ENCODE results near the gene PRELID3B. TPM values are rescaled to one million over a fixed set of nuclear protein-coding genes. Genes with fewer than 3 reads are reported as not detected.

PRELID3B gene
- total RNA-seq, 2 experiments from 2014 or later: 148 to 196 TPM

DNA sequence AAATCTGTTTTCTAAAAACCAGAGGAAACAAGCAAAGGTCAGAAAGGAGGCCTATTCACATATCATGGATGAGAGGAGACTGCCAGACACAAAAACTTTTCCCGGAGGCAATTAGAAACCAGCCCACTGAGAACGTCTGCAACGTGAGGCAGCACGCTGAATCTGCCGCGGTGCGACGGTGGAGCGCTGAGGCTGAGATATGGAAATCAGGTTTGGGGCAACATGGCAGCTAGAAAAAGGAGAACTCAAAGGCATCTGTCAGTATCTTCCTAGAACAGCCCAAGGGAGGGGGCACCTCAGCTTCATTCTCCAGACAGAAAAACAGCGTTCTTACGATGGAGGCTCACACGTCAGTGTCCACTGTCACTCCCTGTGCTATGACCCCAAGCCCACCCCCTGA lies 5.2 kb downstream of the PRELID3B start:
- peaks cover 69% of the 10 kb centered on the region for H3K4me1 Mint-ChIP-seq
- peaks cover 59% of the 10 kb centered on the region for H3K36me3 Mint-ChIP-seq (ENCODE audit: low read depth)
- no peaks in the 10 kb centered on the region for H3K9me3 Mint-ChIP-seq (ENCODE audit: low read depth)
- H3K27me3 Mint-ChIP-seq: no peaks in the 10 kb centered on the region
- no peak overlapping the region for H3K4me3 Mint-ChIP-seq
- ChIA-PET CTCF (interaction anchor here (0.9 kb wide), 1 partner anchor 9 kb away, joined by 3 read pairs; no protein-coding TSS in a partner anchor), POLR2A (no interaction called here)
- ATAC-seq: no peak
- intact Hi-C loops (cut with DNase I, micrococcal nuclease): no loop called here
- peak overlapping the region; percentile 84 for H3K27ac Mint-ChIP-seq
- DNase-seq: no peak

- CTCF ChIA-PET: interaction anchor here (2.0 kb wide), 1 partner anchor 172 kb away, joined by 5 read pairs; no protein-coding TSS in a partner anchor
- ATAC-seq: no peak
- H3K36me3 Mint-ChIP-seq (ENCODE audit: low read depth): peaks cover 61% of the 10 kb centered on the region
- H3K4me3 Mint-ChIP-seq: no peak overlapping the region
- H3K27ac Mint-ChIP-seq: peak overlapping the region; percentile 49
- no peaks in the 10 kb centered on the region for H3K27me3 Mint-ChIP-seq
- H3K9me3 Mint-ChIP-seq (ENCODE audit: low read depth): no peaks in the 10 kb centered on the region
- peaks cover 68% of the 10 kb centered on the region for H3K4me1 Mint-ChIP-seq
- POLR2A ChIA-PET: no interaction called here
- intact Hi-C loops (cut with DNase I, micrococcal nuclease): no loop called here
- DNase-seq: no peak
Measured at GRCh38 chr20:59035381-59035780, 7.2 kb downstream of the PRELID3B start.

DNA sequence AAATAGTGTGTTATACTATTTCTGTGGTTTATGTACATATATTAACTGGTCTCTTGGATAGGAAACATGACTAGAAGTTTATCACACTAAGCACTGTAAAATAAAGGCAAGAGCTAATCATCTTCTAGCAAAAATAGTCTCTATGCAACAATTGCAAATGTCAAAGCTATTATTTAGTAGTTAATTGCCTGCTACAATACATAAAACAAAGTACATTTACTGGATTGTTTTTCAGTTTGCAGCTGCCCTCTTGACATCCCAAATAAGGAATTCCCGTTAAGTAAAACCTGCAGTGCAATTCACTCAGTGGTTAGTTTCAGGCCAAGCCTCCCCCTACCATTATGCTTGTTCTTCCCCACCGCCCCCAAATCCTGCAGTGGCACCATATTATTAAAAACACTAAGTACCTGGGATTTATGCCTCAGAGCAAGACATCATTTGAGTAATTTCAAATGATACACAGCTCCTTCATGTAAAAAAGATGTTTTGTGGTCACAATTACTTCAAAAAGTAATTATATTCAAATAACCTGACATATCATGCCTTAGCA lies 8.9 kb downstream of the PRELID3B start:
- Mint-ChIP-seq H3K4me1 (peaks cover 69% of the 10 kb centered on the region), H3K27ac (peak overlapping the region; percentile 34), H3K9me3 (ENCODE audit: low read depth) (no peaks in the 10 kb centered on the region), H3K4me3 (peak overlapping the region; percentile 3), H3K27me3 (no peaks in the 10 kb centered on the region), H3K36me3 (ENCODE audit: low read depth) (peaks cover 65% of the 10 kb centered on the region)
- intact Hi-C loops (cut with DNase I, micrococcal nuclease): loop anchor here (2.0 to 5.0 kb wide), 7 partner anchors 39 to 1641 kb away; partner anchors contain the start of genes NELFCD (in 1 of the 2) and RBM38 (in 1 of the 2)
- POLR2A ChIA-PET: interaction anchor here (0.6 to 0.7 kb wide), 2 partner anchors 12 to 90 kb away, joined by 4 to 5 read pairs; no protein-coding TSS in a partner anchor
- DNase-seq (no peak), ATAC-seq (no peak)
- CTCF ChIA-PET: interaction anchor here (0.7 to 2.0 kb wide), 6 partner anchors 8 to 383 kb away, joined by 3 to 5 read pairs (median 4); partner anchors contain the start of gene STX16

- ATAC-seq (no peak), DNase-seq (no peak)
- POLR2A ChIA-PET: interaction anchor here (0.6 to 1.5 kb wide), 3 partner anchors 10 to 381 kb away, joined by 3 to 16 read pairs (median 4); partner anchors contain the start of gene PRELID3B
- Mint-ChIP-seq H3K4me3 (peak overlapping the region; percentile 87), H3K4me1 (peaks cover 73% of the 10 kb centered on the region), H3K9me3 (ENCODE audit: low read depth) (no peaks in the 10 kb centered on the region), H3K27me3 (no peaks in the 10 kb centered on the region), H3K27ac (peak overlapping the region; percentile 94), H3K36me3 (ENCODE audit: low read depth) (peaks cover 70% of the 10 kb centered on the region)
- intact Hi-C loops (cut with DNase I, micrococcal nuclease): loop anchor here (2.0 to 5.0 kb wide), 7 partner anchors 39 to 1641 kb away; partner anchors contain the start of genes NELFCD (in 1 of the 2) and RBM38 (in 1 of the 2)
- CTCF ChIA-PET: interaction anchor here (1.2 to 1.7 kb wide), 2 partner anchors 11 to 382 kb away, joined by 4 to 6 read pairs; partner anchors contain the start of gene STX16
Measured at GRCh38 chr20:59033093-59033492, 9.5 kb downstream of the PRELID3B start.

DNA sequence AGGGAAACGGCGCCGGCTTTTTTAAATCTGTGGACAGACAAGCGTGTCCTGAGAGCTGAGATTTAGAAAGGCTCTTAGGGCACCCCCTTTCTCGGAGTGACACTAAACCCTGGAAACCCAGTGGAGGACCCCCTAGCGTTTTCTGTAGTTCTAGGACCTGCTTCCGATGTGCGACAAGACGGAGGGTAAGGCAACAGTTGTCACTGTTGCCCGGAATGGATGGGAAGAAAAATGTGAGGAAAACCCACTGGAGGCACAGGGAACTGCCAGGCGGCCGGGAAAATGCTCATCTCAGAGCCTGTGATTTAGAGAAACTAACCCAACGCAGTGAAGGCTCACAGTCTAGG lies 9.9 kb downstream of the PRELID3B start:
- Mint-ChIP-seq H3K9me3 (ENCODE audit: low read depth) (no peaks in the 10 kb centered on the region), H3K27me3 (no peaks in the 10 kb centered on the region), H3K4me3 (peak overlapping the region; percentile 87), H3K4me1 (peaks cover 73% of the 10 kb centered on the region), H3K27ac (peak overlapping the region; percentile 94), H3K36me3 (ENCODE audit: low read depth) (peaks cover 70% of the 10 kb centered on the region)
- DNase-seq (no peak), ATAC-seq (no peak)
- ChIA-PET POLR2A (interaction anchor here (0.5 to 1.7 kb wide), 16 partner anchors 8 to 674 kb away, joined by 3 to 16 read pairs (median 3); partner anchors contain the start of genes NELFCD and PRELID3B), CTCF (interaction anchor here (1.2 to 1.4 kb wide), 3 partner anchors 11 to 189 kb away, joined by 3 to 6 read pairs (median 4); no protein-coding TSS in a partner anchor)
- intact Hi-C loops (cut with DNase I, micrococcal nuclease): loop anchor here (1.0 to 5.0 kb wide), 15 partner anchors 10 to 1640 kb away; partner anchors contain the start of genes NELFCD (in 2 of the 2), PRELID3B (in 2 of the 2), CTSZ (in 1 of the 2) and RAB22A (in 1 of the 2)

DNA sequence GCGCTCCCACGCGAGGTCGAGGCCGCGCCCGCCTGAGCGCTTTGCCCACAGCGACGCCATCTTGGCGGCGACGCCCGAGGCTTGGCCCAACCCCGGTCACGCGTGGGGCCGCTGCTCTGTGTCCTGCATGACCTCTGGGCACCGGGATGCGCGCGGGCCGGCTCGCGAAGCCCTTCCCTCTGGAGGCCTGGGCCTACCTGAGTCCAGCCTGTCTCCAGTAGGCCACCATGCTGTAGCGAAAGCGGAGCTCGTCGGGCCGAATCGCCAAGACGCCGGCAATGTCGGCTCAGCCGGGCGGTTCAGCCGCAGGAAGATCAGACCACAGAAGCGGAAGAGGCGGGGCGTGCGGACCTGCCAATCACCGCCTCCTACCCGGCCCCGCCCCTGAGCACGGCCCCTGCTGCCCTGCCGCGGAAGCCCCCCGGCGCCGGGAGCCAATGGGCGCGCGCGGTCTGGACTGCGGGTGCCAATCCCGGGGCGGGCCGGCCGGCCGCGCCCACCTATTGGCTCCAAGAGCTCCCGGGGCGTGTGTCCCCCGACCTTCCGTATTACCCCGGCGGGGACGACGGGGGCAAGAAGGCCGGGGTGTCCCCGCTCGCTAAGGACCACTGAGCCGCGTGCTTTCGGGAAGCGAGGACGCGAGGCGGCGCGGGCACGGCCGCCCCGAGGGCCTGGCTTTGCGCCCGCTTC lies 10.4 kb downstream of the PRELID3B start, which contains the start of gene ATP5F1E:
ATP5F1E (minus strand) TSS at position 313 of the 690 bp plus-strand sequence; CDS start at position 229, 84 bp downstream.
- peak within 1 kb of the TSS; percentile 87 for H3K4me3 Mint-ChIP-seq
- no peaks in the 10 kb centered on the region for H3K27me3 Mint-ChIP-seq
- H3K36me3 Mint-ChIP-seq (ENCODE audit: low read depth): peaks cover 70% of the 10 kb centered on the region
- intact Hi-C loops (cut with DNase I, micrococcal nuclease): loop anchor here (1.0 to 5.0 kb wide), 15 partner anchors 10 to 1640 kb away; partner anchors contain the start of genes NELFCD (in 2 of the 2), PRELID3B (in 2 of the 2), CTSZ (in 1 of the 2) and RAB22A (in 1 of the 2)
- peaks cover 73% of the 10 kb centered on the region for H3K4me1 Mint-ChIP-seq
- ATAC-seq (peak; percentile 95), DNase-seq (peak; percentile 98)
- peak within 1 kb of the TSS; percentile 96 for H3K27ac Mint-ChIP-seq
- ChIA-PET POLR2A (interaction anchor here (0.5 to 1.7 kb wide), 20 partner anchors 8 to 675 kb away, joined by 3 to 16 read pairs (median 3); partner anchors contain the start of genes NELFCD and PRELID3B), CTCF (interaction anchor here (0.8 to 1.4 kb wide), 8 partner anchors 10 to 190 kb away, joined by 3 to 6 read pairs (median 4); no protein-coding TSS in a partner anchor)
- no peaks in the 10 kb centered on the region for H3K9me3 Mint-ChIP-seq (ENCODE audit: low read depth)

DNA sequence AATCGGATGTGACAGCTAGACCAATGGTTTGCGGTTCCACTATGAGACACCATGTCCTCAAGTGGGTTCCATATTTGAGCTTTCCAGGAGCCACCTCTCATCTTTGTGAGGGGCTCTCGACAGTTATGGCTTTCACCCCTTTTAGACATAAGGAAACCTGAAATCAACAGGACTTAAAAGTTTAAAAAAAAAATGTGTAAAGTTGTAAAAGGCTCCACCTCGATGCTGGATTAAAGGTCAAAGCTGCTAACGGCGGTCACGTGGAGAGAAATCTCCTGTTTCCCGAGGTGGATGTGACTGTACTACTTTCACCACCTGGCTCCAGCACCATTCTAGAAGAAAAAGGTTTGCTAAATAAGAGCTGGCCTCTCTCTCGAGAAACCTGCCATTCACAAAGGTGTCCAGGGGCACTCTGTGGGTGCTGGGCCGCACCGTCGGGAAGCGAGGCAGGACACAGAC lies 11.0 kb downstream of the PRELID3B start:
- intact Hi-C loops (cut with DNase I, micrococcal nuclease): loop anchor here (1.0 to 5.0 kb wide), 15 partner anchors 11 to 1639 kb away; partner anchors contain the start of genes NELFCD (in 2 of the 2), PRELID3B (in 2 of the 2), CTSZ (in 1 of the 2) and RAB22A (in 1 of the 2)
- CTCF ChIA-PET: interaction anchor here (0.8 to 1.4 kb wide), 7 partner anchors 10 to 190 kb away, joined by 3 to 5 read pairs (median 4); no protein-coding TSS in a partner anchor
- Mint-ChIP-seq H3K36me3 (ENCODE audit: low read depth) (peaks cover 70% of the 10 kb centered on the region), H3K4me3 (peak overlapping the region; percentile 87), H3K9me3 (ENCODE audit: low read depth) (no peaks in the 10 kb centered on the region), H3K27me3 (no peaks in the 10 kb centered on the region), H3K27ac (peak overlapping the region; percentile 96), H3K4me1 (peaks cover 73% of the 10 kb centered on the region)
- POLR2A ChIA-PET: interaction anchor here (0.6 to 1.7 kb wide), 11 partner anchors 11 to 597 kb away, joined by 3 to 16 read pairs (median 4); partner anchors contain the start of gene PRELID3B
- DNase-seq (peak; percentile 33), ATAC-seq (no peak)

- H3K4me1 Mint-ChIP-seq: peaks cover 73% of the 10 kb centered on the region
- ChIA-PET POLR2A (interaction anchor here (0.6 to 1.7 kb wide), 5 partner anchors 22 to 293 kb away, joined by 3 to 7 read pairs (median 3); no protein-coding TSS in a partner anchor), CTCF (interaction anchor here (0.9 to 1.1 kb wide), 4 partner anchors 11 to 176 kb away, joined by 3 to 5 read pairs (median 4); no protein-coding TSS in a partner anchor)
- intact Hi-C loops (cut with DNase I, micrococcal nuclease): loop anchor here (5.0 kb wide), 5 partner anchors 41 to 1639 kb away; partner anchors contain the start of genes NELFCD (in 1 of the 2) and RBM38 (in 1 of the 2)
- no peaks in the 10 kb centered on the region for H3K9me3 Mint-ChIP-seq (ENCODE audit: low read depth)
- no peak for ATAC-seq
- H3K4me3 Mint-ChIP-seq: peak overlapping the region; percentile 87
- peaks cover 67% of the 10 kb centered on the region for H3K36me3 Mint-ChIP-seq (ENCODE audit: low read depth)
- H3K27ac Mint-ChIP-seq: peak overlapping the region; percentile 96
- DNase-seq: no peak
- H3K27me3 Mint-ChIP-seq: no peaks in the 10 kb centered on the region
Measured at GRCh38 chr20:59030911-59031563, 11.5 kb downstream of the PRELID3B start.

- ChIA-PET CTCF (interaction anchor here (0.7 to 1.1 kb wide), 2 partner anchors 154 to 376 kb away, joined by 3 read pairs; no protein-coding TSS in a partner anchor), POLR2A (no interaction called here)
- Mint-ChIP-seq H3K27me3 (no peaks in the 10 kb centered on the region), H3K36me3 (ENCODE audit: low read depth) (peaks cover 67% of the 10 kb centered on the region), H3K9me3 (ENCODE audit: low read depth) (no peaks in the 10 kb centered on the region), H3K4me1 (peaks cover 63% of the 10 kb centered on the region), H3K27ac (peak overlapping the region; percentile 82), H3K4me3 (peak overlapping the region; percentile 87)
- intact Hi-C loops (cut with DNase I, micrococcal nuclease): loop anchor here in 1 of 2 experiments (2.0 kb wide), 1 partner anchor 372 kb away; no protein-coding TSS in a partner anchor
- ATAC-seq (no peak), DNase-seq (no peak)
Measured at GRCh38 chr20:59028812-59029211, 13.8 kb downstream of the PRELID3B start.

GRCh38 chr20:59027741-59028320 lies 14.8 kb downstream of the PRELID3B start:
- Mint-ChIP-seq H3K36me3 (ENCODE audit: low read depth) (peaks cover 64% of the 10 kb centered on the region), H3K27ac (peak overlapping the region; percentile 44), H3K4me3 (no peak overlapping the region)

More at GRCh38 chr20:59027741-59028320, 14.8 kb downstream of the PRELID3B start:
- no peaks in the 10 kb centered on the region for H3K27me3 Mint-ChIP-seq
- ATAC-seq (no peak), DNase-seq (no peak)
- CTCF ChIA-PET: interaction anchor here (1.1 kb wide), 1 partner anchor 155 kb away, joined by 3 read pairs; no protein-coding TSS in a partner anchor
- H3K9me3 Mint-ChIP-seq (ENCODE audit: low read depth): no peaks in the 10 kb centered on the region
- intact Hi-C loops (cut with DNase I, micrococcal nuclease): loop anchor here in 1 of 2 experiments (2.0 kb wide), 1 partner anchor 371 kb away; no protein-coding TSS in a partner anchor
- POLR2A ChIA-PET: no interaction called here
- peaks cover 58% of the 10 kb centered on the region for H3K4me1 Mint-ChIP-seq

Data from activated CD4-positive, alpha-beta T cell treated with anti-CD3 and anti-CD28 coated beads for 36 hours (primary cell).